NK-92 (cell line): Measurements from ENCODE around the gene MX1.

Experiments
- DNase-seq: peaks from one replicate; lab custom pipeline; 2025; ENCODE audit not compliant: unreplicated experiment; lab: John Stamatoyannopoulos, UW

The MX1 gene

DNA sequence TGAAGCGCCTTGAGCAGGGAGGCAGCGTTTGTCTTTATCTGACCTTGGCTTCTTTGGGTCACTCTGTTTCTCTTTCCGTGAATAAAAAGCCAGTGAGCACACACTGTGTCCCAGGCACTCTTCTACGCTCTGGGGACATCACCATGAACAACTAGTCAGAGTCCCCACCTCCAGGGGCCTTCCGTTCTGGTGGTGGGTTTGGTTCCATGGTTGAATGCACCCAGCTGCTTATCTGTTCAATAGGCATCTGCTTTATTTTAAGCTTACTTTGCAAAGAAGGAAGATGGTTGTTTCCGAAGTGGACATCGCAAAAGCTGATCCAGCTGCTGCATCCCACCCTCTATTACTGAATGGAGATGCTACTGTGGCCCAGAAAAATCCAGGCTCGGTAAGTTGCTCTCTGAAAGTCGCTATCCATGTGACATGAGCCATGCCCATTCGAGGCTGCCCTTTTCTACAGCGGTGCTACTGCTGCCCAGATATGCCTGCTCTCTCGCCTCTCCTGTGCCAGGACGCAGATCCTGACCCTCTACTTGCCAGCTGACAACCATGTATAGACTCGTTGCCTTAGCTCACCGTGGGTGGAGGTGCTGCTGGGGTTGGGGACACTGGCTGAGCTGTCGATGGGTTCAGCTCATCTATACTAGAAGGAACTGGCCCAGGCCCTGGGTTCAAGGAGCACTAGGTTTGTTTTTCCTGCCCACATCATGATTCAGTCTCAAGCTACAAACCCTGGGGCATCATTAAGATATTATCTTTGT is 5.9 kb downstream of the MX1 start:
- DNase-seq, result no peak

DNA sequence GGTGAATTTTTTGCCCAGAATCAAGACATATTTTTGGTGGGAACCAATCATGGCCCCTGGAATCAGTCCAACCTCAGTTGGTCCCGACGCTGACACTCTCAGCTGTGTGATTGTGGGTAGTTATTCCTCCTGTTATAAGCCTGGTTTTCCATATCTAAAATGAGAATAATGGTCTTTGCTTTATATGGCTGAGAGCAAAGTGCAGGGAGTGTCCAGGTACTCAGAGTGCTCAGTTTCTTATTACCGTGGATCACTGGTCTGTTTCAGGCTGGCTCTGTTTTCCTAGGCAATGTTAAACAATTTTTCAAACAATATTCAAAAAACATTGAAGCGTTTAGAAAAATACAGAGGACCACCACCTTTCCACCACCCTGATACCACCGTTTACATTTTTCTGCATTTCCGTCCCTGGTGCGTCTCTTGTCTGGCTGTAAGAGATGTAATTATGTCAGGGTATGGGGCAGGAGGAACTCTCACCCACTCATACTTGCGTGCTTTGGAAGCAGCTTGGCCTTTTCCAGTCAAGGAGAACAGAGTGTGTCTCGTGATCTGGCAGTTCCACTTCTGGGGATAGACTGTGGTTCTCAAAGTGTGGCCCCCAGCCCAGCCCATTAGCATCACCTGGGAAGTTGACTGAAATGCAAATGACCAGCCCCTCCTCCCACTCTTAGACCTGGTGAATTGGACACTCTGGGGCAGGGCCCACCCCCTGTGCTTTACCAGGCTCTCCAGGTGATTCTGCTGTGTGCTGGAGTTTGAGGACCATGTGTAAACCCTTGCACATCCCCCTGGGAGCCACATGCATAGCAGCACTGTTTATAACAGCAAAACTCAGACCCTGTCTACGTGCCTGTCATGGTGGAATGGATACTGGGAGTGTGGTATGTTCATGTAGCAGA is 6.8 kb downstream of the MX1 start:
- no peak for DNase-seq

DNA sequence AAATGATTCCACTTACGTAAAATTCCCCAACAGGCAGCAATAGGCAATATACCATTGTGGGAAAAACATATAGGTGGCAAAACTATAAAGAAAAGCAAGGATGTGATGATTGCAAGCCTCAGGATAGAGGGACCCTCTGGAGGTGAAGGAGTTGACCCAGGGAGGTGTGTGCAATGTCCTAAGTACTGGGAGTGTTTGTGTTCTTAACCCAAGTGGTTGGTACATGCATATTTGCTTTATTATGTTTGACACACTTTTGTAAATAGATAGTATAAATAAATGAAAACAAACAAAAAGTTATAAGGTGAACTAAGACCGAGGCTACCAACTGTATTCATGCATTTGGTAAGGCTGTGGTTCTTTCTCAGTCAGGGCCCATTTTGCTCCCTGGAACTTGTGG is 7.5 kb downstream of the MX1 start:
- no peak for DNase-seq

DNA sequence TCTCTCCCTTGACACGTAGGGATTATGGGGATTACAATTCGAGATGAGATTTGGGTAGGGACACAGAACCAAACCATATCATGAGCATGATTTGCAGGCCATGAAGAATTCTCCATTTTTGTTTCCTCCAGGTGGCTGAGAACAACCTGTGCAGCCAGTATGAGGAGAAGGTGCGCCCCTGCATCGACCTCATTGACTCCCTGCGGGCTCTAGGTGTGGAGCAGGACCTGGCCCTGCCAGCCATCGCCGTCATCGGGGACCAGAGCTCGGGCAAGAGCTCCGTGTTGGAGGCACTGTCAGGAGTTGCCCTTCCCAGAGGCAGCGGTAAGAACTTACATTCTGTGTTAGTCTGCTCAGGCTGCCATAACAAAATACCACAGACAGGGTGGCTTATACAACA is 9.7 kb downstream of the MX1 start:
- DNase-seq, result no peak

DNA sequence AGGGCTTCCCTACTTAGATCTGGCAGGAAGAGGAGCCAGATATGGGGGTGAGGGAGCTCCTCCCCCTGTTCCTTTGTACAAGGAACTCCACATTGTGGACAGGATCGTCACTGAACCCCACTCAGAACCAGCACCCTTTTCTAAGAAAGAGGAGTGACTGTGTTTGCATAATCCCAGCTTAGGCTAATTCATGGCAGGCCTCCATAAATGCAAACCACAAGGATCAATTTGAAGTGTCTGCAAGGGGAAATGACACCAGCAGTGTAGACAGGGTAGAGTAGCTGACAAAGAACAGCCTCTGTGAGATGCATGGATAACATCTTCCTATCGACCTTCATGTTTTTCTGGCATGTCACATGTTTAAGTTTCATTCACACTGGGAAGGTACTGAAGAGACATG is 11.7 kb downstream of the MX1 start:
- DNase-seq, result no peak

DNA sequence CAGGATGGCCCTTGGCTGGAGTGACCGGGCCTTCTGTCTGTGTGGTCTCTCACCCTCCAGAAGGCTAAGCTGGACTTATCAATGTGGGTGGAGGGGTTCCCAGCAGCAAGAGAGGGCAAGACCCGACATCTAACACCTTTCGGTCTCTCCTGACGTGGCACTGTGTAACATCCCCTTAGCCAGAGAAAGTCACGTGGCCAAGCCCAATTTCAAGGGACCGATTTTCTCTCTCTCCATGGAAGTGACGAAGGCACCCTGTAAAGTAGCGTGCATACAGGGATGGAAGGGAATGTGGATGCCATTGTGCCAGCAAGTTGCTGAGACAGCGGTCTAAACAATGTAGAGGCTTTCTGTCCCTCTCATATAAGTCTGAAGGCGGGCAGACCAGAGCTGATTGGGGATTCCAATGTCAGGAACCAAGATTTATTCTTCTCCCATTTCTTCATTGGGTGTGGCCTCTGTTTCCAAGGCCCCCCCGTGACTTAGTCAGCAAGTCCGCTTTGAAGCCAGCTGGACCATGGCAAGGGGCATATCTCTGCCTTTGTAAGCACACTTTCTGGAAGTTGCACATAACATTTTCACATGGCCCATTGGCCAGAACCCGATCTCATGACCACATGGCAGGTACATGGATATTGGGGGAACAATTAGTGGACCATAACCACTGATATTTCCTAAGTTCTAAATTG is 12.5 kb downstream of the MX1 start:
- DNase-seq, result no peak

DNA sequence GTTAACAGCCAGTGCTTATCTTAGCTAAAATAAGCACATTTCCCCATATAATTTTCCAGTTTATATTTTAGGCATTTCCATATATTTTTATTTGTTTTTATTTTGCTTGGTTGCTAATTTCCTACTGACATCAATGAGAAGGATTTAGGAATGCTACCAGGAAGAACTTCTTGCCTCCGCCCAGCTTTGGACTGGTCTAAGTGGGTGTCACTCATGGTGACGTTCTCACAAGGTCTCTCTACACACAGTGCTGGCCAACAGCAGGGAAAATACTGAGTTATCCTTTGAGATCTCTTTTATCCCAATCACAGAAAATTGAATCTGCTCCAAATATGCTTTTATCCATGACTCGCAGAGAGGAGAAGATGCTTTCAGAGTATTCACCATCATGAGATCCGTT is 13.2 kb downstream of the MX1 start:
- DNase-seq, result no peak

DNA sequence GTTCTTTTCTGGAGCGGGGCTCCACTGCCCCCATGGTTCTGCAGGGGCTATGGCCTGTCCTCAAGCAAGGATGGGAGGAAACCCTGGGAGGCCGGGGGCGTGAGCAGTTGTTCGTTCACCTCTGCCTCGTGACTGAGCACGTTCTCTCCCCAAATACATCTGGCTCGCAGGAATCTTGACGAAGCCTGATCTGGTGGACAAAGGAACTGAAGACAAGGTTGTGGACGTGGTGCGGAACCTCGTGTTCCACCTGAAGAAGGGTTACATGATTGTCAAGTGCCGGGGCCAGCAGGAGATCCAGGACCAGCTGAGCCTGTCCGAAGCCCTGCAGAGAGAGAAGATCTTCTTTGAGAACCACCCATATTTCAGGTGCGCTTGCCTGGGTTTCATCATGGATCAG is 15.5 kb downstream of the MX1 start:
- DNase-seq, result no peak

DNA sequence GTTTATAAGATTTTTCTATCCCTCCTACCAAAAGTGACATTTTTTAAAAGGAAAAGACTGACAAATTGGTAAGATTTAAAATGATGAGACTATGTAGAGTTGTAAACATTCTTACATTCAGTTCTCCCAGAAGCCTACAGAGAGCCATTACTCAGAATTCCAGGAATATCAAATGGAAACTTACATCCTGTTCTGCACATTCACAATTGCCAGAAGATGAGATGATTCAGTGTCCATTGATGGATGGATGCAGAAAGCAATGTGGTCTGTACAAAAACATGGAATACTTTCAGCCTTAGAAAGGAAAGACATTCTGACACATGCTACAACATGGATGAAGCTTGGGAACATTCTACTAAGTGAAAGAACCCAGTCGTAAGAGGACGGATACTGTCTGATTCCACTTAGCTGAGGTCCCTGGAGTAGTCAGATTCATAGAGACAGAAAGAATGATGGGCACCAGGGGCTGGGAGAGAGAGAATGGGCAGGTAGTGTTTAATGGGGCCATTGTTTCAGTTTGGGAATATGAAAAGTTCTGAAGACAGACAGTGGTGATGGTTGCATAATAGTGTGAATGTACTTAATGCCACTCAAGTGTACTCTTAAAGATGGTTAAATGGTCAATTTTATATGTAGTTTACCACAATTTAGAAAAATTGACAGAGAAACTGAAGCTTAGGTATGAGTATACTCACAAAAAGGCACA is 16.6 kb downstream of the MX1 start:
- no peak for DNase-seq

DNA sequence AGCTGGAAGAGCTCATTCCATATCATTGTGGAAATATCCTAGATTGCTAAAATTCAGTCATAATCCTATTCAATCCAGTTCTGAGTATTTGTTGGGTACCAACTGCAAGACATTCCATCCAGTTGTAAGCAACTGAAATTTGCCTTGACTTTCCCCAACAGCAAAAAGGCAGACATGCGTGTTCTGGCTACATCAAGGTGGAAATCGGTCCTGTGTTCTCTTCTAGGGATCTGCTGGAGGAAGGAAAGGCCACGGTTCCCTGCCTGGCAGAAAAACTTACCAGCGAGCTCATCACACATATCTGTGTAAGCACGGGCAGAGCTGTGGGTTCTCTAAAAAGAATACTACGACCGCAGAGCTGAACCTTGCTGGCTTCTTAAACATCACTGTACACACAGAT is 17.5 kb downstream of the MX1 start:
- DNase-seq, result no peak

DNA sequence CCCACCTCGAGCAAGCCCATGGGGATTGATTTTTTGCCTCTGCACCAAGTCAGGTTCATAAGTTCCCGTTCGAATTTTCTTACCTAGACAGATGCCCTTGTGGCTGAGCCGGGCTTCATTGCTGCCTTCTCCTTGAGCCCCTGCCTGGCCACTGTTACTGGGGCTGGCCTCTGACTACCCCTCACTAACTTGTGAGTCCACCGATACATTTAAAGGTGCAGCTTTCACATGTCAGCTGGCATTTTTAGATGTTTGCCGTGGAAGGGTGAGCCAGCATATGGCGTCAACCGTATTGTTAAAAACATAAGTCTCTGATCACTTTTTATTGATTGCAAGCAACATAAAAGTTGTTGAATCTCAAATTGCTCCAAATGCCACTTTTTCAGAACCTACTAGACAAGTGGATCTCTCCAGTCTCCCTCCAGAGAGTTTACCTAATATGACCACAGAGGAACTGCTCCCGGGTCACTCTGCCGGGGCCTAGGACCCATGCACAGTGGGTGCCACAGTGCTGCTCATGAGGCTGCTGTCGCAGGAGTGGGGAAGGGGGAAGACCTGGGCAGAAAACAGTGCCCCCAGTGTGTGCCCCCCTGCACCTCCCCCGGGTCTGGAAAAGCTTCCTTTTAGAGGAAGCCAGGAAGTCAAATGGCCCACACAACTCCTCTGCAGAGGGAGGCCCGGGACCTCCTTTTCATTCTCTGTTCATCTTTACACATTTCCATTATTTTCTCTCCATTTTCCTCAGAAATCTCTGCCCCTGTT is 18.8 kb downstream of the MX1 start:
- DNase-seq, result no peak

DNA sequence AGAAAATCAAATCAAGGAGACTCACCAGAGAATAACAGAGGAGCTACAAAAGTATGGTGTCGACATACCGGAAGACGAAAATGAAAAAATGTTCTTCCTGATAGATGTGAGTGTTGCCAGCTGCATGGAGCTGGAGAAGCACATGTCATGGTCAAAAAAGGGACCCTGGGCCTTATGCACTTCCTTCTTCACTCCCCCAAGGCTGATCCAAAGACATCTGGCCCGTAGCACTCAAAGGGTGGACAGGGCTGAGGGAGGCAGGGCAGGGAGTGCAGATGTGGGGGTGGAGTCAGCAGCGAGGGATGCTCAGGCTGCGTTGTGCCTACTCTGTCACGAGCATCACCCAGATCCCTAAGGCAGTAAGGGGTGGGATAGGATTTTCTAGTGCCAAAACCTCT is 19.4 kb downstream of the MX1 start:
- no peak for DNase-seq

DNA sequence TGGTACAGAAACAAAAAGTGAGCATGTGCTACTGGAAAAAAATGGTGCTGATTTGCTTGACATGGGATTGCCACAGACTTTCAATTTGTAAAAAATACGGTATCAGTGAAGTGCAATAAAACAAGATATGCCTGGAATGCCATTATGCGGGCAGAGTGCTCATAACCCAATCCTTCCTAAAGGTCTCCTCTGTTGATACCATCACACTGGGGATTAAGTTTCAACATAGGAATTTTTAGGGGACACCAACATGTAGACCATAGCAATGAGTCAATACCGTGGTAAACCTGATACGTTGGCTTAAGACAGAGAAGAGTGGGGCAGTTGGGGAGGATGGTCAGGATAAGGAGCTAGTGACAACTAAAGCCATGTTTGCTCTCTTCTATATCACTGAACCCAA is 20.5 kb downstream of the MX1 start:
- no peak for DNase-seq

DNA sequence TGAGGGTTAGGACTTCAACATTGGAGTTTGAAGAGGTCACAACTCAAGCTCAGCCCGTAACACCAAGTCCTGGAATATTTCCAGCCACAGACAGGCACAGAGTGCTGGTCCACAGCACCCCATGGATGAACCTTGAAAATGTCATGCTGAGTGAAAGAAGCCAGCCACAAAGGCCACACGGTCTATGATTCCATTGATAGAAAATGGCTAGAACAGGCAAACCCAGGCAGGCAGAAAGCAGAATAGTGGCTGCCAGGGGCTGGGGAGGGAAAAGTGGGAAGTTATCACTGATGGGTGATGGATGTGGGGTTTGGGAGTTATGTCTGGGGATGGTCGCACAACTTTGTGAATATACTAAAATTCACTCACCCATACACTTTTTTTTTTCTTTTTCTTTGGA is 21.3 kb downstream of the MX1 start:
- no peak for DNase-seq

DNA sequence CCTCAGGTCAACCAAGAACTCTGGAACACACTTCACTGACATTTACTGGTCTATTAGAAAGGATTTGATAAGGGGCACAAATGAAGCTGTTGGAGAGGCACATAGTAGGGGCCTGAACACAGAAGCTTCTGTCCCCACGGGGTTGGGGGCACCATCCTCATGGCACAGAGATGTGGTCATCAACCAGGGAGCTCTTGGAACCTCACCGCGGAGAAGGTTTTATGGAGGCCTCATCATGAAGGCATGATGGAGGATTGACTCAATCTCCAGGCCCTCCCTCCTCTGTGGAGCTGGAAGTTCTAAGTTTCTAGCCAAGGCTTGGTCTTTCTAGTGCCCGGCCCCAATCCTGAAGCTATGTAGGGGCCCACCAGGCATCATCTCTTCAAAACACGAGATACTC is 23.6 kb downstream of the MX1 start:
- no peak for DNase-seq

DNA sequence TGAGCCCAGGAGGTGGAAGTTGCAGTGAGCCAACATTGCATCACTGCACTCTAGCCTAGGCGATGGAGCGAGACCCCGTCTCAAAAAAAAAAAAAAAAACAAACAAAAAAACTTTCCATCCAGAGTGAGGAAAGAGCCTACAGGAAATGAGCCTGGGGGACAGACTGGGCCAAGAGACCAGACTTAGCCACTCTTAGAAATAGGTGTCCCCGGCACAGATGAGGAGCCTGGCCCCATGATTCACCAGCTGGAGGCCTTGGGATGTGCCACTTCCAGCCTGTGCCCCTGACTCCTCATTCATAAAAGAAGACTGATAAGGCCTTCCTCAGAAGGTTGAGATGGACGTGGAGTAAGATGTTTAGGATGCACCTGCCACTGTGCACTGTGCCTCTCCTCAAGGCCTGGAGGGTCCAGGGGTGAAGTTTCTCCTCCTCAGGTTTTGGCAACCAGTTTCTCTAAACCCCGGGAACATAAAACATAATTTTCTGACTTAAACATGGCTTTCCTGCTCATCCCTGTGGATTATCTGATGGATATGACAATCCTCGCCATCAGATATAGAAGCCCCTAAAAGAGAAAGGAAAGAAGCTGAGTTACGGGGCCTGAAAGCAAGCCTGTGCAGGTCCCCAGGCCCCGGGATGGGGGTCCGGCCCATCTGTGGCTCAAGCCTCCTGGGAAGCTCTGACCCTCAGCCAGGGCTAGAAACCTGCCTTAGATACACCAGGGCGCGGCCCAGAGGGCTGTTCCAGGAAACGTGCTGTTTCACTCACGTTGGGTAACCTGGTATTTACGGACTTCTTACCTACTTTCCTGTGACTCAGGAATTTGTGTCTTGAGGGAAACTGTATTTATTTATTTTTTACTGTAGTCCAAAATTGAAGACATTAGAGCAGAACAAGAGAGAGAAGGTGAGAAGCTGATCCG is 26.0 kb downstream of the MX1 start:
- DNase-seq, result no peak

DNA sequence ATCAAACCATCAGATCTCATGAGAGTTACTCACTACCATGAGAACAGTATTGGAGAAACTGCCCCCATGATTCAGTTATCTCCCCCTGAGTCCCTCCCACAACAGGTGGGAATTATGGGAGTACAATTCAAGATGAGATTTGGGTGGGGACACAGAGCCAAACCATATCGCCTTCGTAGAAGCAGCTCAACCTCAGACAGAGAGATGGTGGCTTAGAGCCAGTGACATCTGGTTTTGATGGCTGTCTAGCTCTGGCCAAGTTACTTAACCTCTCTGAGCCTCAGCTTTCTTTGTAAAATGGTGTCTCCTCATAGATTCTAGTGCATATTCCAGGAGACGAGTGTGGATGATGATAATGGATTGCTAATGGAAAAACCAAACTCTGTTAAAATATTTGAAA is 27.2 kb downstream of the MX1 start:
- no peak for DNase-seq

DNA sequence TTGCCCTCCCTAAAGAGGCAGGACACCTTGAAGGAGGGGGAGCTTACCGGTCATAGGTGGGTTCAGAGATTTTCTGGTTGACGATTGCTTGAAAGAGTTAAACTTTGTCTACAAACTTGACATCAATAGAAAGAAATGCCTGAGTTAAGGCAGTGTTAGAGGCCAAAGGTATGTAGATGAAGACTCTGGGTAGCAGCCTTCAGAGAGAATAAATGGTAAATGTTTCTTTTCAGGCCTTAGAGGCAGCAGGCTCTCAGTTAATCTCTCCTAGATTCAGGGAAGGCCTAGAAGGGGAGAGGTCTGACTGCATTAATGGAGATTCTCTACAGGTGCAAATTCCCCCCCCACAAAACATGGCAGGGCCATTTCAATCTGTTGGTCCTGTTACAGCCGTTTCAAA is 27.7 kb downstream of the MX1 start:
- DNase-seq, result no peak

DNA sequence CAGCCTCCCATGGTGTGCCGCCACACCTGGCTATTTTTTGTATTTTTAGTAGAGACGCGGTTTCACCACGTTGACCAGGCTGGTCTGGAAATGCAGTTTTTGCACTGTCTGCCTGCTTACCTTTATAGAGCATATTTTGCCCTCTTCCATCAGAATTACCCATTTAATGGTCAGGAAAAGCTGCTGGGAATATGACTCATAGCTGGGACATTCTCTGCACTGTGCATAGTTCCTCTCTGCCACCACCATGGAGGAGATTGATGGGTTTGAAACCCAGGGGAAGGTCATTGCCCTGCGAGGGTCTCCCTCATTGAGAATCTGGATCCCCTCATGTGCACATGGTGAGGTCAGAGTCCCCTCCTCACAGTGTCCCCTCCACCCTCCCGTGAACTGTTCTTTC is 32.1 kb downstream of the MX1 start:
- no peak for DNase-seq

DNA sequence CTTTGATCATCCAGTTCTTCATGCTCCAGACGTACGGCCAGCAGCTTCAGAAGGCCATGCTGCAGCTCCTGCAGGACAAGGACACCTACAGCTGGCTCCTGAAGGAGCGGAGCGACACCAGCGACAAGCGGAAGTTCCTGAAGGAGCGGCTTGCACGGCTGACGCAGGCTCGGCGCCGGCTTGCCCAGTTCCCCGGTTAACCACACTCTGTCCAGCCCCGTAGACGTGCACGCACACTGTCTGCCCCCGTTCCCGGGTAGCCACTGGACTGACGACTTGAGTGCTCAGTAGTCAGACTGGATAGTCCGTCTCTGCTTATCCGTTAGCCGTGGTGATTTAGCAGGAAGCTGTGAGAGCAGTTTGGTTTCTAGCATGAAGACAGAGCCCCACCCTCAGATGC is 32.5 kb downstream of the MX1 start:
- no peak for DNase-seq
